ENCODE data around the gene ANKRD34C. TPM values are rescaled to one million over a fixed set of nuclear protein-coding genes. Genes with fewer than 3 reads are reported as not detected.

Gene ANKRD34C
- total RNA-seq, 4 donors from 2014 or later: not detected

DNA sequence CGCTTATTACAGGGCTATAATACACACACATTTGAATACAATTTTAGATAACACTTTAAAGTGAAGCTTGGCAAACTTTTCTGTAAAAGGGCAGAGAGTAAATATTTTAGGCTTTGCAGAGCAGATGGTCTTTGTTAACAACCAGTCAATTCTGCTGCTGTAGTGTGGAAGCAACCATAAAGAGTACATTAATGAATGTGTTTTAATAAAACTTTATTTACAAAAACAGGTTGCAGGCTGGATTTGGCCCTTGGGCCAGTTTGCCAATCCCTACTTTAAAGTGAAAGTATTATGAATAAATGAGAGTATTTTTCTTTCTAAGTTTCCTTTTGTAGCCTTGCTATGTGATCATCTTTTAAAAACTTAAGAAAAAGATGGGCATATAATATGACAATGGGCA lies 20.7 kb upstream of the ANKRD34C start:
- TF ChIP-seq, protein P1, sequence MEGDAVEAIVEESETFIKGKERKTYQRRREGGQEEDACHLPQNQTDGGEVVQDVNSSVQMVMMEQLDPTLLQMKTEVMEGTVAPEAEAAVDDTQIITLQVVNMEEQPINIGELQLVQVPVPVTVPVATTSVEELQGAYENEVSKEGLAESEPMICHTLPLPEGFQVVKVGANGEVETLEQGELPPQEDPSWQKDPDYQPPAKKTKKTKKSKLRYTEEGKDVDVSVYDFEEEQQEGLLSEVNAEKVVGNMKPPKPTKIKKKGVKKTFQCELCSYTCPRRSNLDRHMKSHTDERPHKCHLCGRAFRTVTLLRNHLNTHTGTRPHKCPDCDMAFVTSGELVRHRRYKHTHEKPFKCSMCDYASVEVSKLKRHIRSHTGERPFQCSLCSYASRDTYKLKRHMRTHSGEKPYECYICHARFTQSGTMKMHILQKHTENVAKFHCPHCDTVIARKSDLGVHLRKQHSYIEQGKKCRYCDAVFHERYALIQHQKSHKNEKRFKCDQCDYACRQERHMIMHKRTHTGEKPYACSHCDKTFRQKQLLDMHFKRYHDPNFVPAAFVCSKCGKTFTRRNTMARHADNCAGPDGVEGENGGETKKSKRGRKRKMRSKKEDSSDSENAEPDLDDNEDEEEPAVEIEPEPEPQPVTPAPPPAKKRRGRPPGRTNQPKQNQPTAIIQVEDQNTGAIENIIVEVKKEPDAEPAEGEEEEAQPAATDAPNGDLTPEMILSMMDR (IDR thresholded peaks at IDR 0.05; ENCODE audit: low read depth): no peak

DNA sequence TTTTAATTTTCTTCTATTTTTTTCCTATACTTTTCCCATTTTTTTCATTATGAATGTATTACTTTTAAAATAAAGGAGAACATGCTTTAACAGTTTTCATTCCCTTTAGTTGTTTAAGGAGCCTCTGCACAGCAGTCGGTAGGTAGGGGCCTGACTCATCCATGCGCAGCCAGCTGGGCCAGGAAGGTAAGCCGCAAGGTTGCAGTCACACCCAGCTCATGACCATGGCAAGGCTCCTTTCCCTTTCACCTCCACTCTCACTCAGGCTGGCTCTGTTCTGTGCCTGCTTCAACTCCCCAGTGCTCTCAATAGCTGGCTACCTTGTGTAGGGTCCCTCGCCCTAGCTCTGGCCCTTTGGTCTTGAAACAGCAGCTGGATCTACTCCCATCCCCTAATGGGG lies 17.4 kb upstream of the ANKRD34C start:
- TF ChIP-seq, protein P1 (IDR thresholded peaks at IDR 0.05; ENCODE audit: low read depth): no peak

DNA sequence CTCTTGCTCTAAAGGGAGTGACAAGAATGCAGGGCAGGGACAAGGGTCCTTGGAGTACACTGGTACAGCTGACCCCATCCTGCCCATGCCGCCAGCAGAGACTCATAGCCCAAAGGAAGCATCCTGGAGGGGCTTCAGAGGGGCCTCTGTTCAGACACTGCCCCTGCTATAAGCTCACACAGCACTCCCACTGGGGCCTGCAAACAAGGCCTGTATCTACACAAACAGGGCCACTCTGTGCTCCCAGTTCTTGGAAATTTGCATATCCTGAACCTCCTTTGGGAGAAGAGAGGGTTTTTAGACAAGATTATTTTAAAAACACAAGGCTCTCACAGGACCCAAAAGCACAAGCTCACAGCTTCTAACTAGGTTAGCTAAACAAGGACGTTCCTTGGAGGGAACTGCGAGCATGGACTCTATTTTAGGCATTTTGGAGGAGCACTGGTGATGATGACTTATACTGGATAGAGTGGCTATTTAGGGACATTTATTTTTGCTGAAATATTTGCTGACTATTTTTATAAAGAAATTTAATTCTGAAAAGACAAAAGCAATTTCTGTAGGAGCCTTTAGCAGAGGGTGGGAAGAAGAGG lies 16.4 kb upstream of the ANKRD34C start:
- TF ChIP-seq, protein P1 (IDR thresholded peaks at IDR 0.05; ENCODE audit: low read depth): no peak

DNA sequence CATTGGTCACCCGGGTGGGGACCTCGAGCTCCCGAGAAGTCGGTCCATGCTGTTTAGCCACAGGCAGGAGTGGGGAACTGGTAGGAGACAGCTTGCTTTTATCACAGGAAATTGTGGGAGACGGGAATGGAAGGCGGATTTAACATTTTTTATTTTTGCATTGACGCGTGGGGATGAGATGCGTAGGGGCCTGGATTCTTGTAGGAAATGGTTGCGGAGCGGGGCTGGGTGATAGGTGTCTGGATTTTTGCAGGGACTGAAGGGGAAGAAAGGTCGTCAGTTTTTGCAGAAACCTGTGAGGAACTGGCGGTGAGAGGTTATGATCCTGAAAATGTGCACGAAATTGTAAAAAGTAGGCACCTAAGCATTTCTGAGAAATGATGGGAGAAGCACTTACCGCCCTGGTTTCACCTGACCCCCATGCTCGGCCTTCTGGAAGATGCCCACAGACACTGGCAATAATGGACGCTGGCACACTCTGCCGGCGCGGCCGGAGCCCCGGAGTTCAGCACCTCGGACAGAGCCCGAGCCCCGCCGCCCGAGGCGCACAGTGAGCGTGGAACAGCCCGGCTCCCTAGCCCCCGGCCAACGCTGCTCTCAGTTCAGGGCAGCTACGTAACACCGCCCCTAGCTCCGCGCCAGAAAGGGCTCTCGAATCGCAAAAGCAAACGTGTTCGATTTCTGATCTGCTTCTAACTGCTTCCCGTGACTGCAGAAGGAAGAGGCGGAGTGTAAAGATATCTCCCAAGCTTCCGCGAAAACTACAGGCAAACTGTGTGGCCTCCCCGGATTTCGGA lies 928 bp downstream of the ANKRD34C start:
- TF ChIP-seq, protein P1 (IDR thresholded peaks at IDR 0.05; ENCODE audit: low read depth): no peak

DNA sequence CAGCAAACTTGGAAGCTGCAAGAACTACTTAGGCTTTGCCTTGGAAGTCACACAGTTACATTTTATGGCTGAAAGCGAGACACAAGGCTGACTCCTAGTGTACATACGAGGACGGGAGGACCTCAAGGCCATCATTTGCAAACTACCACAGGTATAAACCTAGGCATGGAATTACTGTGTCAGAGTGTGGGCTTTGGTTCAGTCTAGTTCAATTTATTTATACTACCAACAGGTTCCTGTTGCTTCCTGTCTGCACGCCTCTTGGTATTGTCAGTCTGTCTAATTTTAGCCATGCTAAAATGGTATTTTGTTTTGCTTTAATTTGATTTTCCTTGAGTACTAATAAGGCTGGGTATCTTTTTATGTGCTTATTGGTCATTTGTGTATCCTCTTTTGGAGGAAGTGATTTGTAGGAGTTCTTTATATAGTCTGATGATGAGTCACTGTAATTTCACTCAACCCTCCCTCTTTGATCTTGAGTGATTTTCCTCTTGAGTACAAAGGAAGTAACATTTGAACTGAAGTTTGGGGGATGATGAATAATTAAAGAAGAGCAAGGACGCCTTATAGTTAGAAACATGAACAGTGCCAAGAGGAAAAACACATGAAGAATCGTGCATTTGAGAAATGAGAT lies 8.2 kb downstream of the ANKRD34C start:
- TF ChIP-seq, protein P1 (IDR thresholded peaks at IDR 0.05; ENCODE audit: low read depth): no peak

DNA sequence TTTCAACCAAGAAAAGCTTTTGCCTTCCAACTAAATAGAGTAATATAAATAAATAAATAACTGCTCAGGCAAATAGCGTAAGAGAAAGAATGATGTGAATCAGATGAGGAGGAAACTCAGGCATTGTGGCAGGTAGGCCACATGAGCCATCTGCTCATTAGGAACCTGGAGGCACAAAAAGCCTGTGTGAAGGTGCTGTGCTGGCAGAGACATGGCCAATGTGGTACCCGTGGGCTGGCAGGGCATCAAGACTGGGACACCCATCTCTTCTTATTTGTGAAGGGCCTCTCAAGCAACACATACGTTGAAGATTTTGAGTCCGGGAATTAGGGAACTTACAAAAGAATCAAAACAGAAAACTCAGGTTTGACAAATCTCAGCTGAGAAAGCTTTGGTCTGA lies 9.5 kb downstream of the ANKRD34C start:
- TF ChIP-seq, protein P1 (IDR thresholded peaks at IDR 0.05; ENCODE audit: low read depth): no peak

DNA sequence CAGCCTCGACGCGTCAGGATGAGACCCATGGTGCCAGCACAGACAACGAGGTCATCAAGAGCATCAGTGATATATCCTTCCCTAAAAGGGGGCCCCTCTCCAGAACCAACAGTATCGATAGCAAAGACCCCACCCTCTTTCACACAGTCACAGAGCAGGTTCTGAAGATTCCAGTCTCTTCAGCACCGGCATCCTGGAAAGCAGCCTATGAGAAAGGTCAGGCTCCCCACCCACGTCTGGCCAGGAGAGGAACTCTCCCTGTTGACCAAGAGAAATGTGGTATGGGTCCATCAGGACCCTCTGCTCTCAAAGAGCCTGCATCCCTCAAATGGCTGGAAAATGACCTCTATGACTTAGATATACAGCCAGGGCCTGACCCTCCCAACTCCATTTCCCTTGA lies 11.6 kb downstream of the ANKRD34C start:
- TF ChIP-seq, protein P1 (IDR thresholded peaks at IDR 0.05; ENCODE audit: low read depth): no peak
